GM12865 (cell line): ENCODE measurements around the gene WNT5B.
"Not testable (repeated sequence)": the region's sequence is repeated elsewhere in the genome, so short reads cannot be mapped to it uniquely, and the experiment has no call there.

Experiments
- DNase-seq: peaks from one replicate; pipeline ENCODE4 v3.0.0; 2010; ENCODE audit warnings: low read depth
- H3K4me3 ChIP-seq: 2 replicates; pipeline ENCODE4 v1.5.1; 2011; ENCODE audit warnings: mild to moderate bottlenecking, low read depth, low read length, control low read depth
- TF ChIP-seq, protein P1 (sequence below): IDR thresholded peaks from 2 replicates; pipeline ENCODE4 v1.5.1; 2011; ENCODE audit warnings: low read length, control low read depth, low read depth, inconsistent platforms; ENCODE audit not compliant: insufficient read depth; ENCODE audit errors: missing control alignments

The WNT5B gene

DNA sequence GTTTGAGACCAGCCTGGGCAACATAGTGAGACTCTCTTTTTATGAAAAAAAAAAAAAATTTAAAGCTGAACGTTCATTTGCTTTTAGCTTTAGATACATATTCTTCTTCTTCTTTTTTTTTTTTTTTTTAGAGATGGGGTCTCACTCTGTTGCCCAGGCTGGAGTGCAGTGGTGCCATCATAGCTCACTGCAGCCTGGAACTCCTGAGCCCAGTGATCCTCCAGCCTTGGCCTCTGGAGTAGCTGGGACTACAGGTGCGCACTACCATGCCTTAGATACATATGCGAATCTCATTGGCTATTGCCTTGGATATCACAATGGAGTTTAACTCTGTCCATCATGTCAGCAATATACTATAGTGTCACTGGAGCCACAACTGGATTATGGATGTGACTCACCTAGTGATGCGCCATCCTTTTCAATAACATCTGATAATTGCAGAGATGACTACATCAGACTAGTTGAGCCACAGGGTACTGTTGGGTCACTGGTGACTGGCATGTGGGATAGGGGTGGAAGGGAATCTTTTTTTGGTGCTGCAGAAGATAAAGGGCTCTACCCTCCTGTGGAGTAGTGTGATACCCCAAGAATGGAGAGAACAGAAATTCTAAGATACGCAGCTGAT, 59.2 kb downstream of the WNT5B start:
- DNase-seq: no peak
- TF ChIP-seq, protein P1, sequence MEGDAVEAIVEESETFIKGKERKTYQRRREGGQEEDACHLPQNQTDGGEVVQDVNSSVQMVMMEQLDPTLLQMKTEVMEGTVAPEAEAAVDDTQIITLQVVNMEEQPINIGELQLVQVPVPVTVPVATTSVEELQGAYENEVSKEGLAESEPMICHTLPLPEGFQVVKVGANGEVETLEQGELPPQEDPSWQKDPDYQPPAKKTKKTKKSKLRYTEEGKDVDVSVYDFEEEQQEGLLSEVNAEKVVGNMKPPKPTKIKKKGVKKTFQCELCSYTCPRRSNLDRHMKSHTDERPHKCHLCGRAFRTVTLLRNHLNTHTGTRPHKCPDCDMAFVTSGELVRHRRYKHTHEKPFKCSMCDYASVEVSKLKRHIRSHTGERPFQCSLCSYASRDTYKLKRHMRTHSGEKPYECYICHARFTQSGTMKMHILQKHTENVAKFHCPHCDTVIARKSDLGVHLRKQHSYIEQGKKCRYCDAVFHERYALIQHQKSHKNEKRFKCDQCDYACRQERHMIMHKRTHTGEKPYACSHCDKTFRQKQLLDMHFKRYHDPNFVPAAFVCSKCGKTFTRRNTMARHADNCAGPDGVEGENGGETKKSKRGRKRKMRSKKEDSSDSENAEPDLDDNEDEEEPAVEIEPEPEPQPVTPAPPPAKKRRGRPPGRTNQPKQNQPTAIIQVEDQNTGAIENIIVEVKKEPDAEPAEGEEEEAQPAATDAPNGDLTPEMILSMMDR: no peak
- H3K4me3 ChIP-seq: no peak overlapping the region

DNA sequence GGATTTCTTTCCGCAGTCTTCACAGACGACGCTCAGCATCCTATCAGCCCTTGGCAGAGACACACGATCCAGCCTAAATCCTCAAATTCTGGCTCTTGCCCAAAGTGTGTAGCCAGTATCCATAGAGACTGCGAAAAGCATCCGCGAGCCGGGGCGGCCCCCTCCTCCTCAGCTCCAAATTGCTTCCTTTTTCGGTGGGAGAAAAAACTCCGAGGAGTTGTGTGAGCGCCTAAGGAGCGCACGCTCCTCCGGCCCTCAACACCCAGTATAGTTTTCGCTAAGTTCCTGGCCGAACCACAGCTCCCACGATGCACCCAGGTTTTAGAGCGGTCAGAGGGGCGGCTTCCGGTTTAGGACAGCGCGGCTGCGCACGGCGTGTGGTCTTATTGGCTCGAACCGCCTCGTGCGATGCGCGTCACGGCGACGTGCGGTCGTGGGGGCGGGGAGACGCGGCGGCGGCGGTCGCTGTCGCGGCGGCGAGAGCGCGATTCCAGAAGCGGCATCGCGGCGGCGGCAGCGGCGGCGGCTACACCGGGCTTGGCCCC, 61.6 kb downstream of the WNT5B start, which contains the start of gene ADIPOR2:
ADIPOR2 (plus strand) TSS at position 493 of the 545 bp plus-strand sequence. CDS start 63,274 bp downstream, outside the sequence.
- TF ChIP-seq, protein P1: no peak
- peak; percentile 99 for DNase-seq
- H3K4me3 ChIP-seq: peak within 1 kb of the TSS; percentile 95

DNA sequence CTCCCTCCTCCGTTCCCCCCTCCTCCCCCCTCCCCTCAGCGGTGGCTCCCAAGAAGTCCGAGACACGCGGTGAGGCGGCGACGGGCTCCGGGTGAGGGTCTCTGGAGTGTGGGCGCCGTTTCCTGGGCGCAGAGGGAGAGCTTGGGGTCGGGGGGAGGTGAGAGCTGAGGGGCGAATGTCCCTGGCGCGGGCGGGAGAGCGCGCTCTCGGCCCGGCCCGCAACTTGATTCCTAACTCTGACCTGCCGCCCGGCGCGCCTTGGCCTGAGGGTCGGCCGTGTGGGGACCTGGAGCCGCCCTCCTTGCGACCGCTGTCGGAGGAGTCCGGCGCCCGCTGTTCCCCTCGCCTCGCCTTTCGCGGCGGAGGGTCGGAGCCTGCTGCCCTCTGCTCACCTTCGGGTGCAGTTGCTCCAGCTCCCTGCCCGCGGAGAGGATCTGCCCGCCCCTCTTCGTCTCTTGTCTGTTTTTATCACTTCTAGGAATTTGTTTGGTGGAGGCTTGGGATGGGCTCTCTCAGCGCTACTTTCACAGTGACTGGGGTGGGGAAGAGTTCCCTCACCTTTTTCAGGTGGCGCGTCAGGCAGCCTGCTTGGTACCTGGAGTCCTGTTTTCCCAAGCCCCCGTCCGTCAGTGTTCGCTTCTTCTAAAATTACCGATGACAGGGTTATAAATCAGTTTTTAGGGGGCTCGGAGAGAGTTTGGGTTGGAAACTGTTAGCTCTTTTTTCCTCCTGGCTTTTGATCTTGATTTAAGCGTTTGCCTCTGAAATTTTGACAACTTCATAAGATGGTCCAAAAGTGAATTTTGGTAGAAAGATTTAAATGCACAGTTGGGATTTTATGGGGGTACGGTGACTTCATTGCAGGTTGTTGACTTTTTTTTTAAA, 62.3 kb downstream of the WNT5B start:
- DNase-seq: peak; percentile 60
- TF ChIP-seq, protein P1: no peak
- peak overlapping the region; percentile 95 for H3K4me3 ChIP-seq

DNA sequence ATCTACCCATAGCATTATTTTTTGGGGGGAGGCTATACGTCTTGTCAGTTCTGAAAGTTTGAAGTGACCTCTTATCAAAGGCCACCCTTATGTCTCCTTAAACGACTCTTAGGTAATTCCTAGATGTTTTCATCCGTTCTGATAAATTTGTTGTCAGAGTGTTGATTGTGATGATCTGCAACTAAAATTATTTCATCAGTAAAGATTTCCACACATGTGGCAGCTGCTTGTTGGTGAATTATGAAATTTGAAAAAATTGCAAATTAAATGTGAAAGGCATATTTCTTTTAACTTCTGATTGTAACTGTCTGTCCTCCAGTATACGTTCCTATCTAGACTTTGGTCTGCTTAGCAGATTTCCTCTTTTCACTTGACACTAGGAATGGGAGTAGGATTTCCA, 63.2 kb downstream of the WNT5B start:
- DNase-seq: no peak
- TF ChIP-seq, protein P1: no peak
- peak overlapping the region; percentile 95 for H3K4me3 ChIP-seq

DNA sequence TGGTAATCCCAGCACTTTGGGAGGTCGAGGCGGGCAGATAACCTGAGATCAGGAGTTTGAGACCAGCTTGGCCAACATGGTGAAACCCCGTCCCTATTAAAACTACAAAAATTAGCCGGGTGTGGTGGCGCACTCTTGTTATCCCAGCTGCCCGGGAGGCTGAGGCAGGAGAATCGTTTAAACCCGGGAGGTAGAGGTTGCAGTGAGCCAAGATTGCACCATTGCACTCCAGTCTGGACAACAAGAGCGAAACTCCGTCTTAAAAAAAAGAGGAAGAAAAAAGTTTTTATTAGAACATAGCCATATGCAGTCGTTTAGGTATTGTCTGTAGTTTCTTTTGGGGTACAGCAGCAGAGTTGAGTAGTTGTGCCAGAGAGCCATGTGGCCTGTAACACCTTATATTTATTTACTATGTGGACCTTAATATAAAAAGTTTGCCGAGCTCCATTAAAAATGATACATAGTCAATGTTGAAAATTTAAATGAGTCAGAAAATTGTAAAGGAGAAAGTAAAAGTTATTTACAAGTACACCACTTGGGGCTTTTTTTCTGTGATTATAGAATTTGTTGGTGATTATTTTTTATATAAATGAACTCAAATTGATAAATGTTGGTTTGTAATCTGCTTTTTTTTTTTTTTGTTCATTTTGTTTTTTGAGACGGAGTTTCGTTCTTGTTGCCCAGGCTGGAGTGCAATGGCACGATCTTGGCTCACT, 64.0 kb downstream of the WNT5B start:
- TF ChIP-seq, protein P1: no peak
- DNase-seq: no peak
- peak overlapping the region; percentile 95 for H3K4me3 ChIP-seq

DNA sequence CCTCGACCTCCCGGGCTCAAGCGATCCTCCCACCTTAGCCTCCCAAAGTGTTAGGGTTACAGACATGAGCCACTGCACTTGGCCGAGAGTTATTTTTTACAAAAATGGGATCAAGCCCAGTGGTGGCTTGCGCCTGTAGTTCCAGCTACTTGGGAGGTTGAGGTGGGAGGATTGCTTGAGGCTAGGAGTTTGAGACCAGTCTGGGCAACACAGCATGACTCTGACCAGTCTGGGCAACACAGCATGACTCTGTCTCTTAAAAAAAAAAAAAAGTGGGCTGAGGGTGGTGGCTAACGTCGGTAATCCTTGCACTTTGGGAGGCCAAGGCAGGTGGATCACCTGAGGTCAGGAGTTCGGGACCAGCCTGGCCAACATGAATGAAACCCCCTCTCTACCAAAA, 66.1 kb downstream of the WNT5B start:
- not testable (repeated sequence) for DNase-seq, H3K4me3 ChIP-seq
